Activated gamma-delta T cell treated with Interleukin-2 at 50 U/mL for 16 hours (primary cell): ENCODE measurements around the gene NT5M.

Source experiments
- DNase-seq: peaks from one replicate; pipeline ENCODE4 v3.0.0-alpha.2; 2020

The NT5M gene

GRCh38 chr17:17395885-17396284, 92.7 kb downstream of the NT5M start:
- DNase-seq: no peak
